ENCODE data around the gene COL1A1.

COL1A1 gene

DNA sequence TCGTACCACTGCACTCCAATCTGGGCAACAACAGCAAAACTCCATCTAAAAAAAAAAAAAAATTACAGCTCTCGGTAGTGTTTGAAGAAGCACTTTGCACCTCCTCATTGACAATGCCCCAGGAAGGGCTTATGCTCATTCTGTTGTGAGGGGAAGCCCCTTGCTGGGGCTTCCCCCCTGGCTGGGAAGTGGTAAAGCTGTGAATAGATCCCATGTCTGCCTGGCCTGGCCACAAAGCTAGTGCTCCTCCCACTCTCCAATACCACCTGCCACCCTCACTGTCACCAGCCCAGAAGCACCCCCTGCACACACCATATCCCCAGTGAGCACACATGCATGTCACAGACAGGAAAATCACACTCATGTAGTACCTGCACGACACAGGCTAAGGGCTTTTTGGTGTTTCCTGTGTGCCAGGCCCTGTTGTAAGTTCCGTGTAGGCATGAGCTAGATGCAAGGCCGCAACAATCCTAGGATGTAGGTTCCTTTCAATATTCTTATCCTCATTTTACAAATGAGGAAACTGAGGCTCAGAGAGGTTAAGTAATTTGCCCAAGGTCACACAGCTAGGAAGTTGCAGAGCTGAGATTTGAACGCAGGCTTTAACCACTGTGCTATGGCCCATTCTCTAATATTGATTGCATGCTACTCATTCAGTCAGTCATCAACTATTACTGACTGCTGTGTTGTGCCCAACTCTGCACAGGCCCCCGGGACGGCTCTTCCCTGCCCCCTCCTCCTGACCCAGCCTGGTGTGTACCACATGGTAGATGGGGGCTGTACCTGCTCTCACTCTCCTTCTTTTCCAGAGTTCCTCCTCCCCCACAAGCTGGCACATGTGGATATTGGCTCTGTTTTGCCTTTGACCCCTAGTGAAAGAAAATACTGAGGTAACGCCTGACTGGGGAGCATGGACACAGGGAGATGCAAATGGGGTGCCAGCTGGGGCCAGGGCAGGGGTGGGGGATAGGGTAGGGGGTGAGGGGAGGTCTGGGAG lies 11.9 kb upstream of the COL1A1 start:
- H3K36me3 ChIP-seq, result no peaks in the 10 kb centered on the region
- peaks cover 0 to 80% (median 45%) of the 10 kb centered on the region in 4 donors for H3K4me1 ChIP-seq
- TF ChIP-seq, protein P1, sequence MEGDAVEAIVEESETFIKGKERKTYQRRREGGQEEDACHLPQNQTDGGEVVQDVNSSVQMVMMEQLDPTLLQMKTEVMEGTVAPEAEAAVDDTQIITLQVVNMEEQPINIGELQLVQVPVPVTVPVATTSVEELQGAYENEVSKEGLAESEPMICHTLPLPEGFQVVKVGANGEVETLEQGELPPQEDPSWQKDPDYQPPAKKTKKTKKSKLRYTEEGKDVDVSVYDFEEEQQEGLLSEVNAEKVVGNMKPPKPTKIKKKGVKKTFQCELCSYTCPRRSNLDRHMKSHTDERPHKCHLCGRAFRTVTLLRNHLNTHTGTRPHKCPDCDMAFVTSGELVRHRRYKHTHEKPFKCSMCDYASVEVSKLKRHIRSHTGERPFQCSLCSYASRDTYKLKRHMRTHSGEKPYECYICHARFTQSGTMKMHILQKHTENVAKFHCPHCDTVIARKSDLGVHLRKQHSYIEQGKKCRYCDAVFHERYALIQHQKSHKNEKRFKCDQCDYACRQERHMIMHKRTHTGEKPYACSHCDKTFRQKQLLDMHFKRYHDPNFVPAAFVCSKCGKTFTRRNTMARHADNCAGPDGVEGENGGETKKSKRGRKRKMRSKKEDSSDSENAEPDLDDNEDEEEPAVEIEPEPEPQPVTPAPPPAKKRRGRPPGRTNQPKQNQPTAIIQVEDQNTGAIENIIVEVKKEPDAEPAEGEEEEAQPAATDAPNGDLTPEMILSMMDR (IDR thresholded peaks at IDR 0.05), result no peak
- H3K4me3 ChIP-seq, result no peak overlapping the region
- peak overlapping the region; percentile 85 to 94 for H3K27ac ChIP-seq
- DNase-seq, result peak in 1 of 2 donors; percentile 19
- no peaks in the 10 kb centered on the region for H3K27me3 ChIP-seq
- intact Hi-C loops (cut with DNase I; ENCODE audit: low total_unique reads), result no loop called here
- no peaks in the 10 kb centered on the region for H3K9me3 ChIP-seq

DNA sequence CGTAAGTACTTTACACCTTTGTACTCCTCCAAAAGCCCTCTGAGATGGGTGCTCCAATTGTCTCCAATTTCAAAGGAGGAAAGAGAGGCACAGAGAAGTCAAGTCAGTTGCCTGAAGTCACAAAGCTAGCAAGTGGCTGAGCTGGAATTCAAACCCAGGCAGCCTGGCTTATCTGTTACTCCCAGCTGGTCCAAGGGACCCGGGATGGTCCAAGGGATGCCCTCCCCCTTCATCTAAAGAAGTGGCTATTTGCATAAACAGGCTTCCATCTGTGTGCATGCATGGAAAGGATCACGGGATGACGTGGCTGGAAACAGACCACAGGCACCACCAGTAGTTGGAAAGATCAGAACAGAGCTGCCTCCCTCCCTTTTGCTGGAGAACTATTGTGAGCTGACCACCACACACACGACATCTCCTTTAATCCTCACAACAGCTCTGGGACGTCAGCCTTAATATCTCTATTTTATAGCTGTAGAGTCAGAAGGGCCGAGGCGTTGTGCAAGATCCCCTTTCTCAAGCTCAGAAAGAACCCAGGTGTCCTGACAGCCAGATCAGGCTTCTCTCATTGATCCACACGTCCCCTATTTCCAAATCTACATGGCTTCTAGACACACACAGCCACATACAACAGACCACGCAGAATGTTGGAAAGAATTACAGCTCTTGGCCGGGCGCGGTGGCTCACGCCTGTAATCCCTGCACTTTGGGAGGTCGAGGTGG lies 10.9 kb upstream of the COL1A1 start:
- Histone ChIP-seq H3K4me1 (peaks cover 0 to 78% (median 44%) of the 10 kb centered on the region in 4 donors), H3K4me3 (no peak overlapping the region), H3K27me3 (no peaks in the 10 kb centered on the region), H3K36me3 (no peaks in the 10 kb centered on the region), H3K9me3 (no peaks in the 10 kb centered on the region), H3K27ac (peak overlapping the region; percentile 78 to 94)
- intact Hi-C loops (cut with DNase I; ENCODE audit: low total_unique reads), result no loop called here
- DNase-seq, result peak in 1 of 2 donors; percentile 34
- TF ChIP-seq, protein P1 (IDR thresholded peaks at IDR 0.05), result no peak

DNA sequence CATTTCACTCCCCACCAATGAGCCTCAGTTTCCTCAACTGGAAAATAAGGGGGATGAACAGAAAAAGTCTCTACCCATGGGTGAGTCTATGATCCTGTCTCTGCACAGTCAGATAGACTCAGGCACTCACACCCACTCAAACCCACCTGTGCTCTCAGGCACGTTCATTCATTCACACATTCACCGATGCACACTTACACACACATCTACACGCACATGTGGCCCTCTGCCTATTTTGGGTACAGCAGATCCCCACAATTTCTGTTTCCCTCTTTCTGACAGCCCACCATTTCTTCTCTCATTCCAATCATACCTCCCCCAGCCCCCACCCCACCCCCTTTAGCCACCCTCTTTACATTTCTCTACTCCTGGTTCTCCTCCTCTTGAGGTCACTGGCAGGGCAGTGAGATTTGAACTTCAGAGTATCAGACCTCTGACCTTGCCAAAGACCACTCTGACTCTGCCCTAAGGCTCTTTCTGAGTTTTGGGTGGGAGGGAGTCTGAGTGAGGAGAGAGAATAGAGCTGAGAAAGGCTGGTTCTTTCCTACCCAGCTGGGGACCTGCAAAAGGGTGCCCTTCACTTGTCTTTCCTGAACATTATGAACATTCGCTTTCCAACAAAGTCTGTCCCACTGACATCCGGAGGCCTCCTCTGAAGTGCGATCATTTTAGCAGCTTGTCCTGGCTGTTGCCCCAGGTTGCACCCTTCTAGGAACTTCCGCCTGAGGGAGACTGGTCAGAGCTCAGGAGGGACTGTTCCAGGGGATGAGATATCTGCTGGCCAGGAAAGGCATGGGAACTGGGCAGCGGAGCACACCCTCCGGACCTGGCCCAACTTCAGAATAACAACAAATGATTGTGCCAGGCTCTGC lies 10.1 kb upstream of the COL1A1 start:
- peak; percentile 31 to 79 for DNase-seq
- no peaks in the 10 kb centered on the region for H3K9me3 ChIP-seq
- no peaks in the 10 kb centered on the region for H3K27me3 ChIP-seq
- H3K4me1 ChIP-seq, result peaks cover 0 to 83% (median 51%) of the 10 kb centered on the region in 4 donors
- intact Hi-C loops (cut with DNase I; ENCODE audit: low total_unique reads), result no loop called here
- H3K36me3 ChIP-seq, result no peaks in the 10 kb centered on the region
- TF ChIP-seq, protein P1 (IDR thresholded peaks at IDR 0.05), result no peak
- no peak overlapping the region for H3K4me3 ChIP-seq
- peak overlapping the region; percentile 78 to 94 for H3K27ac ChIP-seq

- H3K27me3 ChIP-seq, result no peaks in the 10 kb centered on the region
- peak; percentile 74 to 87 for DNase-seq
- intact Hi-C loops (cut with DNase I; ENCODE audit: low total_unique reads), result no loop called here
Measured at GRCh38 chr17:50210240-50211225, 9.1 kb upstream of the COL1A1 start.

More at GRCh38 chr17:50210240-50211225, 9.1 kb upstream of the COL1A1 start:
- Histone ChIP-seq H3K27ac (peak overlapping the region; percentile 78 to 94), H3K4me1 (peaks cover 0 to 88% (median 55%) of the 10 kb centered on the region in 4 donors), H3K9me3 (no peaks in the 10 kb centered on the region), H3K36me3 (no peaks in the 10 kb centered on the region), H3K4me3 (no peak overlapping the region)
- TF ChIP-seq, protein P1 (IDR thresholded peaks at IDR 0.05), result no peak

All from tibial artery (tissue), 4 donors.